Endothelial cell (in vitro differentiated cells): ENCODE measurements around the gene LCN2. TPM values are rescaled to one million over a fixed set of nuclear protein-coding genes. Genes with fewer than 3 reads are reported as not detected.
"Not testable (repeated sequence)": the region's sequence is repeated elsewhere in the genome, so short reads cannot be mapped to it uniquely, and the experiment has no call there.

Source experiments
- DNase-seq: peaks from one replicate; pipeline ENCODE4 v3.0.0; 2021; ENCODE audit warnings: low spot score
- H3K27ac Mint-ChIP-seq: one replicate; pipeline ENCODE4 v1.8.0; 2021; ENCODE audit warnings: mixed read lengths, inconsistent platforms; ENCODE audit not compliant: unreplicated experiment
- H3K27me3 Mint-ChIP-seq: one replicate; pipeline ENCODE4 v1.8.0; 2021; ENCODE audit warnings: mild to moderate bottlenecking, moderate library complexity, mixed read lengths, inconsistent platforms; ENCODE audit not compliant: unreplicated experiment
- H3K36me3 Mint-ChIP-seq: one replicate; pipeline ENCODE4 v1.8.0; 2021; ENCODE audit warnings: mild to moderate bottlenecking, low read depth, mixed read lengths, inconsistent platforms; ENCODE audit not compliant: unreplicated experiment
- H3K4me1 Mint-ChIP-seq: one replicate; pipeline ENCODE4 v1.8.0; 2021; ENCODE audit warnings: mild to moderate bottlenecking, mixed read lengths, inconsistent platforms; ENCODE audit not compliant: unreplicated experiment
- H3K4me3 Mint-ChIP-seq: one replicate; pipeline ENCODE4 v1.8.0; 2021; ENCODE audit warnings: mild to moderate bottlenecking, mixed read lengths, inconsistent platforms; ENCODE audit not compliant: unreplicated experiment
- H3K9me3 Mint-ChIP-seq: one replicate; pipeline ENCODE4 v1.8.0; 2021; ENCODE audit warnings: mixed read lengths, inconsistent platforms; ENCODE audit not compliant: unreplicated experiment
- CTCF ChIP-seq: fragments of 200-600 bp; sonication (generic); IDR thresholded peaks from one replicate; pipeline ENCODE4 v1.5.0; 2021; ENCODE audit warnings: antibody characterized with exemption; ENCODE audit not compliant: unreplicated experiment
- total RNA-seq: library from RNA; stranded (reverse); fragmentation: NEBNext Ultra II Directional; extraction: Animal tissue kit (Norgen Biotek cat#: 25700); gene quantifications from one replicate; pipeline ENCODE4 v1.2.1, GENCODE V29; 2021; ENCODE audit not compliant: unreplicated experiment

Gene LCN2
- total RNA-seq, 1 donor from 2014 or later, result not detected

- Mint-ChIP-seq H3K36me3 (peaks cover 17% of the 10 kb centered on the region), H3K27me3 (peaks cover 4% of the 10 kb centered on the region), H3K4me3 (no peak overlapping the region), H3K4me1 (no peaks in the 10 kb centered on the region), H3K9me3 (no peaks in the 10 kb centered on the region), H3K27ac (peak overlapping the region; percentile 24)
- DNase-seq, result no peak
- TF ChIP-seq CTCF, result no peak
These were observed 40.8 kb upstream of the LCN2 start for GRCh38 chr9:128108269-128109049.

GRCh38 chr9:128109050-128109709 is 40.1 kb upstream of the LCN2 start:
- no peaks in the 10 kb centered on the region for H3K4me1 Mint-ChIP-seq
- H3K27me3 Mint-ChIP-seq, result peaks cover 4% of the 10 kb centered on the region
- H3K36me3 Mint-ChIP-seq, result peaks cover 19% of the 10 kb centered on the region
- no peak overlapping the region for H3K4me3 Mint-ChIP-seq
- H3K9me3 Mint-ChIP-seq, result no peaks in the 10 kb centered on the region
- TF ChIP-seq CTCF, result no peak
- no peak for DNase-seq
- H3K27ac Mint-ChIP-seq, result no peak overlapping the region

- H3K27me3 Mint-ChIP-seq, H3K9me3 Mint-ChIP-seq, H3K4me1 Mint-ChIP-seq, DNase-seq, H3K4me3 Mint-ChIP-seq, H3K27ac Mint-ChIP-seq: not testable (repeated sequence)
- peaks cover 16% of the 10 kb centered on the region for H3K36me3 Mint-ChIP-seq
These were observed 37.5 kb upstream of the LCN2 start for GRCh38 chr9:128111726-128112125.

- no peak overlapping the region for H3K27ac Mint-ChIP-seq
- DNase-seq, result no peak
- no peak for TF ChIP-seq CTCF
These were observed 35.5 kb upstream of the LCN2 start for GRCh38 chr9:128113526-128114325.

GRCh38 chr9:128114326-128115186 is 34.7 kb upstream of the LCN2 start:
- no peaks in the 10 kb centered on the region for H3K9me3 Mint-ChIP-seq
- peaks cover 2% of the 10 kb centered on the region for H3K4me1 Mint-ChIP-seq
- no peak for TF ChIP-seq CTCF
- H3K27ac Mint-ChIP-seq, result no peak overlapping the region
- peaks cover 7% of the 10 kb centered on the region for H3K36me3 Mint-ChIP-seq
- no peak for DNase-seq
- H3K4me3 Mint-ChIP-seq, result no peak overlapping the region
- peaks cover 4% of the 10 kb centered on the region for H3K27me3 Mint-ChIP-seq

More at GRCh38 chr9:128113526-128114325, 35.5 kb upstream of the LCN2 start:
- Mint-ChIP-seq H3K27me3 (peaks cover 5% of the 10 kb centered on the region), H3K4me3 (no peak overlapping the region), H3K36me3 (peaks cover 9% of the 10 kb centered on the region), H3K9me3 (no peaks in the 10 kb centered on the region), H3K4me1 (peaks cover 2% of the 10 kb centered on the region)
